ENCODE data around the gene CHD9NB. TPM values are rescaled to one million over a fixed set of nuclear protein-coding genes. Genes with fewer than 3 reads are reported as not detected.

Gene CHD9NB
- total RNA-seq, 6 donors from 2014 or later, result 1.0 to 55.0 (median 12.4) TPM

- H3K4me1 ChIP-seq, result peaks cover 75 to 87% (median 79%) of the 10 kb centered on the region in 4 donors
- peak overlapping the region; percentile 80 to 87 (median 83) for H3K27ac ChIP-seq
- TF ChIP-seq CTCF (IDR thresholded peaks at IDR 0.05) (no peak), EP300 (IDR thresholded peaks at IDR 0.05) (no peak), POLR2AphosphoS5 (IDR thresholded peaks at IDR 0.05) (no peak), POLR2A (IDR thresholded peaks at IDR 0.05) (no peak)
- H3K9me3 ChIP-seq, result no peaks in the 10 kb centered on the region
- no peak overlapping the region for H3K4me3 ChIP-seq
- DNase-seq (no peak), ATAC-seq (ENCODE audit: low FRiP score in 2 of 2) (no peak)
- no peaks in the 10 kb centered on the region for H3K27me3 ChIP-seq
- 27 to 43% methylated on average over 4 of the region's 4 CpGs for WGBS, 2 donors
- H3K36me3 ChIP-seq, result no peaks in the 10 kb centered on the region
Observed at GRCh38 chr16:53089434-53090285, 37.0 kb upstream of the CHD9NB start.

GRCh38 chr16:53087101-53087500 is 34.4 kb upstream of the CHD9NB start:
- peak overlapping the region in 2 of 4 donors; percentile 30 to 43 for H3K27ac ChIP-seq
- H3K4me1 ChIP-seq, result peaks cover 59 to 76% (median 74%) of the 10 kb centered on the region in 4 donors
- no peaks in the 10 kb centered on the region for H3K9me3 ChIP-seq
- no peaks in the 10 kb centered on the region for H3K36me3 ChIP-seq
- no peak overlapping the region for H3K4me3 ChIP-seq
- TF ChIP-seq CTCF (IDR thresholded peaks at IDR 0.05) (no peak), POLR2AphosphoS5 (IDR thresholded peaks at IDR 0.05) (peak in 1 of 2 donors; percentile 4), EP300 (IDR thresholded peaks at IDR 0.05) (peak in 1 of 4 donors; percentile 7), POLR2A (IDR thresholded peaks at IDR 0.05) (no peak)
- H3K27me3 ChIP-seq, result no peaks in the 10 kb centered on the region
- peak in 1 of 2 donors; percentile 59 for DNase-seq
- 55 to 65% methylated on average over 1 to 3 of the region's 3 CpGs for WGBS, 2 donors
- ATAC-seq (ENCODE audit: low FRiP score in 2 of 2), result no peak

GRCh38 chr16:53085931-53086421 is 33.3 kb upstream of the CHD9NB start:
- H3K36me3 ChIP-seq, result no peaks in the 10 kb centered on the region
- H3K4me3 ChIP-seq, result no peak overlapping the region
- no peak for ATAC-seq (ENCODE audit: low FRiP score in 2 of 2)
- no peaks in the 10 kb centered on the region for H3K27me3 ChIP-seq
- WGBS, 2 donors, result 72% methylated on average over 6 of the region's 6 CpGs
- peaks cover 52 to 72% (median 70%) of the 10 kb centered on the region in 4 donors for H3K4me1 ChIP-seq
- H3K9me3 ChIP-seq, result no peaks in the 10 kb centered on the region
- TF ChIP-seq EP300 (IDR thresholded peaks at IDR 0.05), result no peak
- H3K27ac ChIP-seq, result peak overlapping the region; percentile 67 to 88 (median 73)
- no peak for DNase-seq

- TF ChIP-seq POLR2A (IDR thresholded peaks at IDR 0.05) (no peak), POLR2AphosphoS5 (IDR thresholded peaks at IDR 0.05) (peak in 1 of 2 donors; percentile 29)
- Histone ChIP-seq H3K27me3 (no peaks in the 10 kb centered on the region), H3K9me3 (no peaks in the 10 kb centered on the region), H3K4me3 (no peak overlapping the region), H3K27ac (peak overlapping the region; percentile 67 to 88 (median 73)), H3K4me1 (peaks cover 49 to 73% (median 71%) of the 10 kb centered on the region in 4 donors), H3K36me3 (no peaks in the 10 kb centered on the region)
- no peak for ATAC-seq (ENCODE audit: low FRiP score in 2 of 2)
- DNase-seq, result no peak
- whole genome bisulfite sequencing, 2 donors, result 30% methylated on average over 4 of the region's 4 CpGs
Observed at GRCh38 chr16:53085369-53085843, 32.7 kb upstream of the CHD9NB start.

GRCh38 chr16:53084746-53085334 is 32.1 kb upstream of the CHD9NB start:
- ATAC-seq (ENCODE audit: low FRiP score in 2 of 2) (peak in 1 of 2 donors; percentile 40), DNase-seq (no peak)
- Histone ChIP-seq H3K4me1 (peaks cover 47 to 73% (median 70%) of the 10 kb centered on the region in 4 donors), H3K9me3 (no peaks in the 10 kb centered on the region), H3K27me3 (no peaks in the 10 kb centered on the region), H3K27ac (peak overlapping the region; percentile 67 to 88 (median 73)), H3K4me3 (no peak overlapping the region), H3K36me3 (no peaks in the 10 kb centered on the region)
- 87 to 89% methylated on average over 8 of the region's 8 CpGs for WGBS, 2 donors
- TF ChIP-seq POLR2A (IDR thresholded peaks at IDR 0.05) (no peak), EP300 (IDR thresholded peaks at IDR 0.05) (no peak), CTCF (IDR thresholded peaks at IDR 0.05) (no peak), POLR2AphosphoS5 (IDR thresholded peaks at IDR 0.05) (no peak)
